HepG2 (cell line): Measurements from ENCODE around the gene LTB4R2.

ENCODE experiments used
- CTCF ChIP-seq: sonication (generic); formaldehyde crosslinking; IDR thresholded peaks from 2 replicates; pipeline ENCODE4 v1.5.0; 2020; ENCODE audit warnings: mild to moderate bottlenecking, missing genetic modification reagents, moderate library complexity
- E2F1 ChIP-seq: sonication (generic); formaldehyde crosslinking; IDR thresholded peaks from 2 replicates; pipeline ENCODE4 v1.5.0; 2020; ENCODE audit warnings: missing genetic modification reagents
- SMC3 ChIP-seq: IDR thresholded peaks from 2 replicates; pipeline ENCODE4 v1.6.1; 2011; ENCODE audit warnings: low read length, improper control_type of control experiment
- TIGD3 ChIP-seq: sonication (generic); formaldehyde crosslinking; IDR thresholded peaks from 2 replicates; pipeline ENCODE4 v1.5.1; 2020; ENCODE audit warnings: mild to moderate bottlenecking, missing genetic modification reagents, borderline replicate concordance
- ZBTB21 ChIP-seq: sonication (generic); formaldehyde crosslinking; IDR thresholded peaks from 2 replicates; pipeline ENCODE4 v1.4.0; 2020; ENCODE audit warnings: missing genetic modification reagents
- ZNF274 ChIP-seq: sonication (generic); formaldehyde crosslinking; IDR thresholded peaks from 2 replicates; pipeline ENCODE4 v1.5.1; 2020; ENCODE audit warnings: mild to moderate bottlenecking, missing genetic modification reagents
- ZSCAN5A ChIP-seq: sonication (generic); formaldehyde crosslinking; IDR thresholded peaks from 2 replicates; pipeline ENCODE4 v1.8.0; 2022; ENCODE audit warnings: mild to moderate bottlenecking, missing genetic modification reagents, borderline replicate concordance

- TF ChIP-seq ZSCAN5A (CRISPR knock-in tag) (no peak), TIGD3 (CRISPR knock-in tag) (no peak), ZNF274 (no peak), ZBTB21 (CRISPR knock-in tag) (peak; percentile 19; the same call in 1 of the 2 replicates), CTCF (no peak), E2F1 (CRISPR knock-in tag) (no peak), SMC3 (no peak)
Observed at GRCh38 chr14:24300326-24300980, 9.5 kb upstream of the LTB4R2 start.
